Progenitor cell of endocrine pancreas (in vitro differentiated cells): ENCODE measurements around the gene MT2A. TPM values are rescaled to one million over a fixed set of nuclear protein-coding genes. Genes with fewer than 3 reads are reported as not detected.

Experiments
- DNase-seq: peaks from one replicate; pipeline ENCODE4 v3.0.0; 2021; ENCODE audit warnings: low spot score; ENCODE audit not compliant: unreplicated experiment
- H3K27ac Mint-ChIP-seq: 2 replicates; pipeline ENCODE4 v1.8.0; 2021; ENCODE audit warnings: mild to moderate bottlenecking, moderate library complexity, mixed read lengths
- H3K27me3 Mint-ChIP-seq: 2 replicates; pipeline ENCODE4 v1.8.0; 2021; ENCODE audit warnings: mixed read lengths
- H3K36me3 Mint-ChIP-seq: 2 replicates; pipeline ENCODE4 v1.8.0; 2022; ENCODE audit warnings: mixed read lengths; ENCODE audit not compliant: insufficient read depth
- H3K4me1 Mint-ChIP-seq: 2 replicates; pipeline ENCODE4 v1.8.0; 2021; ENCODE audit warnings: low read depth, mixed read lengths
- H3K4me3 Mint-ChIP-seq: 2 replicates; pipeline ENCODE4 v1.8.0; 2021; ENCODE audit warnings: low read depth, mild to moderate bottlenecking, moderate library complexity, mixed read lengths
- H3K9me3 Mint-ChIP-seq: 2 replicates; pipeline ENCODE4 v1.8.0; 2021; ENCODE audit warnings: low read depth, mixed read lengths
- total RNA-seq: library from RNA; stranded (reverse); gene quantifications from 2 replicates; pipeline ENCODE4 v1.2.1, GENCODE V29; 2021
- TF ChIP-seq, protein P1 (sequence below): fragments of 200-600 bp; sonication (generic); IDR thresholded peaks from one replicate; pipeline ENCODE4 v1.5.0; 2021; ENCODE audit warnings: antibody characterized with exemption, mild to moderate bottlenecking; ENCODE audit not compliant: unreplicated experiment

MT2A gene
- total RNA-seq, 1 donor from 2014 or later = 11.5 TPM

GRCh38 chr16:56629531-56629930 lies 21.1 kb downstream of the MT2A start:
- H3K4me3 Mint-ChIP-seq = no peak overlapping the region
- DNase-seq = no peak
- no peak overlapping the region for H3K27ac Mint-ChIP-seq
- TF ChIP-seq, protein P1, sequence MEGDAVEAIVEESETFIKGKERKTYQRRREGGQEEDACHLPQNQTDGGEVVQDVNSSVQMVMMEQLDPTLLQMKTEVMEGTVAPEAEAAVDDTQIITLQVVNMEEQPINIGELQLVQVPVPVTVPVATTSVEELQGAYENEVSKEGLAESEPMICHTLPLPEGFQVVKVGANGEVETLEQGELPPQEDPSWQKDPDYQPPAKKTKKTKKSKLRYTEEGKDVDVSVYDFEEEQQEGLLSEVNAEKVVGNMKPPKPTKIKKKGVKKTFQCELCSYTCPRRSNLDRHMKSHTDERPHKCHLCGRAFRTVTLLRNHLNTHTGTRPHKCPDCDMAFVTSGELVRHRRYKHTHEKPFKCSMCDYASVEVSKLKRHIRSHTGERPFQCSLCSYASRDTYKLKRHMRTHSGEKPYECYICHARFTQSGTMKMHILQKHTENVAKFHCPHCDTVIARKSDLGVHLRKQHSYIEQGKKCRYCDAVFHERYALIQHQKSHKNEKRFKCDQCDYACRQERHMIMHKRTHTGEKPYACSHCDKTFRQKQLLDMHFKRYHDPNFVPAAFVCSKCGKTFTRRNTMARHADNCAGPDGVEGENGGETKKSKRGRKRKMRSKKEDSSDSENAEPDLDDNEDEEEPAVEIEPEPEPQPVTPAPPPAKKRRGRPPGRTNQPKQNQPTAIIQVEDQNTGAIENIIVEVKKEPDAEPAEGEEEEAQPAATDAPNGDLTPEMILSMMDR = no peak
- peaks cover 12% of the 10 kb centered on the region for H3K4me1 Mint-ChIP-seq
- H3K27me3 Mint-ChIP-seq = peaks cover 89% of the 10 kb centered on the region
- no peaks in the 10 kb centered on the region for H3K9me3 Mint-ChIP-seq
- no peaks in the 10 kb centered on the region for H3K36me3 Mint-ChIP-seq

- Mint-ChIP-seq H3K4me3 (no peak overlapping the region), H3K36me3 (no peaks in the 10 kb centered on the region), H3K27ac (no peak overlapping the region), H3K4me1 (peaks cover 10% of the 10 kb centered on the region), H3K9me3 (no peaks in the 10 kb centered on the region), H3K27me3 (peaks cover 89% of the 10 kb centered on the region)
- DNase-seq = no peak
- TF ChIP-seq, protein P1 = no peak
Observed at GRCh38 chr16:56630134-56630533, 21.8 kb downstream of the MT2A start.

GRCh38 chr16:56631197-56631596 lies 22.8 kb downstream of the MT2A start:
- Mint-ChIP-seq H3K4me1 (peaks cover 7% of the 10 kb centered on the region), H3K9me3 (no peaks in the 10 kb centered on the region), H3K27ac (no peak overlapping the region), H3K36me3 (no peaks in the 10 kb centered on the region), H3K27me3 (peaks cover 88% of the 10 kb centered on the region), H3K4me3 (no peak overlapping the region)
- TF ChIP-seq, protein P1 = no peak
- DNase-seq = no peak

DNA sequence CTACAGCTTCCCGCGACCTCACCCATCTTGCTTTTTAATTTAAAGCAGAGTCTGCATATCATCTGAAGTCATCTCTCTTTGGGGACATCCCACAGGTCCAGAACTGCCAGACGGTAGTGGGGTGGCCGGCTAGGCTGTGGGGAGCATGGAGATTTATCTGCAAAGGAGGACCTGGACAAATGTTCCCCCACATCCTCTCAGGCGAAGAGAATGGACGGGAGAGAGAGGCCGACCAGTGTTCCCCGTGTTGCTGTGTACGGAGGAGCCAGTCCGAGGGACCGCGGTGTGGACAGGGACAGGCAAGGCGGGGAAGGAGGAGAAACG lies 23.4 kb downstream of the MT2A start:
- Mint-ChIP-seq H3K9me3 (no peaks in the 10 kb centered on the region), H3K4me1 (peaks cover 7% of the 10 kb centered on the region), H3K27ac (no peak overlapping the region), H3K36me3 (no peaks in the 10 kb centered on the region), H3K27me3 (peaks cover 88% of the 10 kb centered on the region), H3K4me3 (peak overlapping the region; percentile 52)
- no peak for DNase-seq
- TF ChIP-seq, protein P1 = no peak

GRCh38 chr16:56632156-56632847 lies 23.9 kb downstream of the MT2A start, which contains the start of gene MT1M:
Gene MT1M, plus strand, starts transcription at chr16:56632659. Its CDS starts 73 bp downstream, at chr16:56632732.
- peaks cover 6% of the 10 kb centered on the region for H3K4me1 Mint-ChIP-seq
- H3K27ac Mint-ChIP-seq = no peak within 1 kb of the TSS
- H3K9me3 Mint-ChIP-seq = no peaks in the 10 kb centered on the region
- DNase-seq = no peak
- peak within 1 kb of the TSS; percentile 52 for H3K4me3 Mint-ChIP-seq
- TF ChIP-seq, protein P1 = no peak
- peaks cover 88% of the 10 kb centered on the region for H3K27me3 Mint-ChIP-seq
- H3K36me3 Mint-ChIP-seq = no peaks in the 10 kb centered on the region
